Panc1 (cell line): ENCODE results near the gene RBMS1.

Experiments used
- POLR2AphosphoS5 ChIP-seq: IDR thresholded peaks from 2 replicates; pipeline ENCODE4 v1.6.1; 2012; ENCODE audit warnings: mild to moderate bottlenecking, low read depth, low read length, moderate library complexity
- TF ChIP-seq, protein P1 (sequence below): fragments of 450-650 bp; IDR thresholded peaks from 2 replicates; pipeline ENCODE4 v1.5.1; 2017; ENCODE audit warnings: mild to moderate bottlenecking

DNA sequence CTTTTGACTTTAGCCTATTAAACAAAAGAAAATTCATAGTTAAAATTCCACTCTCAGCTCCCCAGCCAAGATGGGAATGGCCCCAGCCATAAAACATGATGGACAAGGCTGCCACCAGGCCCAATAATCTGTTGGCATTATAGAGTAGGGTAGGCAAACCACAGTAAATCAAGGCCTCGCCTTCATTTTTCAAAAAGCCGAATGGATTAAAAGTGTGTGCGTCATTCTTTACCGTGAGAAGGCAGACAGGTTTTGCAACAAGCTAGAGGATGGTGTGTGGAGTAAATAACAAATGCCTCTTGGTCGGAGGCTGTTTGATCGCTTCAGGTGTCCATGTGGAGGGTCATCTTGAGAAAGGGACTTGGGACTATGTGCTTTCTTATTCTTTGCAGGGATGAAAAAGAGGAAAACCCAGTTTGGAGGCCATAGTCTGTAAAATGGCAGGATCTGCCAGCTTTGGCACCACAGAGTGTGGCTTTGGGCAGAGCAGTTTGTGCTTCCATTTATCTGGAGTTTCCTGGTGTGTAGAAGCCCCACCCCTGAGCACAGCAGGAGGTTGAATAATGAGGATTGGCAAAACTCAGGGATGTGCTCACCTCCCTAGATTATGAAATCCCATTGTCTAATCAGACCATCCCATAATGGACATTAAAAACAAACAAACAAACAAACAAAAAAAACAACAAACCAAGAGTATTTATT, 236.4 kb downstream of the RBMS1 start:
- TF ChIP-seq, protein P1, sequence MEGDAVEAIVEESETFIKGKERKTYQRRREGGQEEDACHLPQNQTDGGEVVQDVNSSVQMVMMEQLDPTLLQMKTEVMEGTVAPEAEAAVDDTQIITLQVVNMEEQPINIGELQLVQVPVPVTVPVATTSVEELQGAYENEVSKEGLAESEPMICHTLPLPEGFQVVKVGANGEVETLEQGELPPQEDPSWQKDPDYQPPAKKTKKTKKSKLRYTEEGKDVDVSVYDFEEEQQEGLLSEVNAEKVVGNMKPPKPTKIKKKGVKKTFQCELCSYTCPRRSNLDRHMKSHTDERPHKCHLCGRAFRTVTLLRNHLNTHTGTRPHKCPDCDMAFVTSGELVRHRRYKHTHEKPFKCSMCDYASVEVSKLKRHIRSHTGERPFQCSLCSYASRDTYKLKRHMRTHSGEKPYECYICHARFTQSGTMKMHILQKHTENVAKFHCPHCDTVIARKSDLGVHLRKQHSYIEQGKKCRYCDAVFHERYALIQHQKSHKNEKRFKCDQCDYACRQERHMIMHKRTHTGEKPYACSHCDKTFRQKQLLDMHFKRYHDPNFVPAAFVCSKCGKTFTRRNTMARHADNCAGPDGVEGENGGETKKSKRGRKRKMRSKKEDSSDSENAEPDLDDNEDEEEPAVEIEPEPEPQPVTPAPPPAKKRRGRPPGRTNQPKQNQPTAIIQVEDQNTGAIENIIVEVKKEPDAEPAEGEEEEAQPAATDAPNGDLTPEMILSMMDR: no peak
- no peak for TF ChIP-seq POLR2AphosphoS5
